MM.1S (cell line): ENCODE measurements around the gene SPINK5.
A peak's percentile ranks its signal among the peaks of the same experiment; 100 is the strongest.

ENCODE experiments used
- DNase-seq: peaks from one replicate; pipeline ENCODE4 v3.0.0-alpha.2; 2015
- H2AFZ ChIP-seq: fragments of 300-600 bp; sonication (generic); 2 replicates; pipeline ENCODE4 v1.6.0; 2016; ENCODE audit warnings: antibody characterized with exemption, low read length
- H3F3A ChIP-seq: fragments of 300-600 bp; sonication (generic); 2 replicates; pipeline ENCODE4 v1.6.1; 2016; ENCODE audit warnings: mild to moderate bottlenecking, antibody characterized with exemption, low read length, moderate library complexity, mixed read lengths; ENCODE audit not compliant: insufficient read depth
- H3K27ac ChIP-seq: fragments of 300-600 bp; sonication (generic); 2 replicates; pipeline ENCODE4 v1.5.1; 2016; ENCODE audit warnings: mild to moderate bottlenecking, low read length
- H3K27me3 ChIP-seq: fragments of 300-600 bp; sonication (generic); replicated peaks from 2 replicates; pipeline ENCODE4 v1.6.0; 2016; ENCODE audit warnings: low read length; ENCODE audit not compliant: insufficient read depth
- H3K36me3 ChIP-seq: fragments of 300-600 bp; sonication (generic); replicated peaks from 2 replicates; pipeline ENCODE4 v1.6.1; 2016; ENCODE audit warnings: mild to moderate bottlenecking, low read length, mixed read lengths; ENCODE audit not compliant: insufficient read depth
- H3K4me1 ChIP-seq: fragments of 300-600 bp; sonication (generic); 2 replicates; pipeline ENCODE4 v1.6.1; 2016; ENCODE audit warnings: low read length, mixed read lengths
- H3K4me2 ChIP-seq: fragments of 300-600 bp; sonication (generic); 2 replicates; pipeline ENCODE4 v1.6.0; 2016; ENCODE audit warnings: low read depth, low read length
- H3K4me3 ChIP-seq: fragments of 300-600 bp; sonication (generic); 2 replicates; pipeline ENCODE4 v1.5.1; 2016; ENCODE audit warnings: low read length, mixed read lengths
- H3K79me2 ChIP-seq: fragments of 300-600 bp; sonication (generic); 2 replicates; pipeline ENCODE4 v1.6.1; 2016; ENCODE audit warnings: mixed run types, low read length, mixed read lengths
- H3K9ac ChIP-seq: fragments of 300-600 bp; sonication (generic); 2 replicates; pipeline ENCODE4 v1.6.1; 2016; ENCODE audit warnings: low read length, mixed read lengths
- H3K9me2 ChIP-seq: fragments of 300-600 bp; sonication (generic); replicated peaks from 2 replicates; pipeline ENCODE4 v1.6.1; 2016; ENCODE audit warnings: mild to moderate bottlenecking, low read length, mixed read lengths; ENCODE audit not compliant: insufficient read depth
- H3K9me3 ChIP-seq: fragments of 300-600 bp; sonication (generic); replicated peaks from 2 replicates; pipeline ENCODE4 v1.6.1; 2016; ENCODE audit warnings: mild to moderate bottlenecking, low read length, mixed read lengths; ENCODE audit not compliant: insufficient read depth
- H4K20me1 ChIP-seq: fragments of 300-600 bp; sonication (generic); 2 replicates; pipeline ENCODE4 v1.6.1; 2016; ENCODE audit warnings: mild to moderate bottlenecking, low read length, moderate library complexity, mixed read lengths; ENCODE audit not compliant: insufficient read depth
- CTCF ChIP-seq: fragments of 300-600 bp; sonication (generic); IDR thresholded peaks from 2 replicates; pipeline ENCODE4 v1.5.1; 2016; ENCODE audit warnings: antibody characterized with exemption, low read length, mixed read lengths
- EZH2 ChIP-seq: fragments of 300-600 bp; sonication (generic); optimal IDR thresholded peaks from 2 replicates; pipeline ENCODE3; 2017; ENCODE audit warnings: low read depth, mild to moderate bottlenecking, antibody characterized with exemption, low read length, mixed read lengths
- EZH2phosphoT487 ChIP-seq: fragments of 300-600 bp; sonication (generic); IDR thresholded peaks from 2 replicates; pipeline ENCODE4 v1.6.1; 2018; ENCODE audit warnings: antibody characterized with exemption, low read length

The SPINK5 gene

GRCh38 chr5:148156609-148157008, 92.8 kb downstream of the SPINK5 start:
- Histone ChIP-seq H4K20me1 (no peaks in the 10 kb centered on the region), H3K27me3 (no peaks in the 10 kb centered on the region), H3K4me2 (no peak overlapping the region), H3K9me2 (no peaks in the 10 kb centered on the region), H3K79me2 (no peaks in the 10 kb centered on the region), H3K9me3 (no peaks in the 10 kb centered on the region), H2AFZ (no peak overlapping the region), H3K4me1 (no peaks in the 10 kb centered on the region), H3K36me3 (no peaks in the 10 kb centered on the region), H3F3A (no peaks in the 10 kb centered on the region), H3K4me3 (no peak overlapping the region), H3K9ac (no peak overlapping the region), H3K27ac (no peak overlapping the region)
- no peak for DNase-seq
- no peak for TF ChIP-seq EZH2phosphoT487
- TF ChIP-seq EZH2: no peak
- TF ChIP-seq CTCF: no peak

- Histone ChIP-seq H2AFZ (peak overlapping the region; percentile 50; the same call in 1 of the 2 replicates), H3K4me1 (no peaks in the 10 kb centered on the region; the same call in 1 of the 2 replicates), H3F3A (0 out of 2 replicates have a peak, but pooled peaks cover 3% of the 10 kb centered on the region), H3K27ac (peak overlapping the region; percentile 33; the same call in 1 of the 2 replicates), H3K36me3 (no peaks in the 10 kb centered on the region), H3K27me3 (no peaks in the 10 kb centered on the region), H3K4me3 (peak overlapping the region; percentile 41), H3K4me2 (peak overlapping the region; percentile 60), H3K9me3 (no peaks in the 10 kb centered on the region), H3K9ac (peak overlapping the region; percentile 3; the same call in 1 of the 2 replicates), H4K20me1 (no peaks in the 10 kb centered on the region), H3K9me2 (no peaks in the 10 kb centered on the region), H3K79me2 (no peaks in the 10 kb centered on the region)
- TF ChIP-seq EZH2 (no peak), EZH2phosphoT487 (no peak), CTCF (no peak)
- no peak for DNase-seq
Observed at GRCh38 chr5:148162038-148162437, 98.3 kb downstream of the SPINK5 start.

GRCh38 chr5:148163345-148163744, 99.6 kb downstream of the SPINK5 start:
- Histone ChIP-seq H3K9me2 (no peaks in the 10 kb centered on the region), H3K9me3 (no peaks in the 10 kb centered on the region), H3K4me1 (no peaks in the 10 kb centered on the region; the same call in 1 of the 2 replicates), H3K36me3 (no peaks in the 10 kb centered on the region), H4K20me1 (no peaks in the 10 kb centered on the region), H3K9ac (no peak overlapping the region), H3F3A (0 out of 2 replicates have a peak, but pooled peaks cover 3% of the 10 kb centered on the region), H3K4me2 (no peak overlapping the region), H3K4me3 (no peak overlapping the region), H2AFZ (no peak overlapping the region), H3K27ac (no peak overlapping the region), H3K27me3 (no peaks in the 10 kb centered on the region), H3K79me2 (no peaks in the 10 kb centered on the region)
- DNase-seq: no peak
- TF ChIP-seq EZH2phosphoT487 (no peak), EZH2 (no peak), CTCF (no peak)
